ENCODE results near the gene STEAP3.
A peak's percentile ranks its signal among the peaks of the same experiment; 100 is the strongest.

Gene STEAP3

GRCh38 chr2:119198240-119198840, 25.3 kb upstream of the STEAP3 start:
- DNase-seq (ENCODE audit: low read depth) = peak; percentile 61

GRCh38 chr2:119201815-119202214, 21.8 kb upstream of the STEAP3 start:
- no peak for DNase-seq (ENCODE audit: low read depth)

GRCh38 chr2:119202610-119203310, 20.9 kb upstream of the STEAP3 start:
- DNase-seq (ENCODE audit: low read depth) = no peak

GRCh38 chr2:119204525-119204924, 19.1 kb upstream of the STEAP3 start:
- DNase-seq (ENCODE audit: low read depth) = no peak

- no peak for DNase-seq (ENCODE audit: low read depth)
Observed at GRCh38 chr2:119205001-119205706, 18.5 kb upstream of the STEAP3 start.

GRCh38 chr2:119206201-119206600, 17.4 kb upstream of the STEAP3 start:
- no peak for DNase-seq (ENCODE audit: low read depth)

- no peak for DNase-seq (ENCODE audit: low read depth)
Observed at GRCh38 chr2:119207447-119207846, 16.2 kb upstream of the STEAP3 start.

- no peak for DNase-seq (ENCODE audit: low read depth)
Observed at GRCh38 chr2:119208791-119209203, 14.8 kb upstream of the STEAP3 start.

GRCh38 chr2:119212139-119212800, 11.4 kb upstream of the STEAP3 start:
- DNase-seq (ENCODE audit: low read depth) = no peak

GRCh38 chr2:119214453-119215037, 9.1 kb upstream of the STEAP3 start:
- DNase-seq (ENCODE audit: low read depth) = no peak

GRCh38 chr2:119216994-119217393, 6.6 kb upstream of the STEAP3 start:
- no peak for DNase-seq (ENCODE audit: low read depth)

GRCh38 chr2:119218478-119219064, 5.1 kb upstream of the STEAP3 start:
- peak; percentile 80 for DNase-seq (ENCODE audit: low read depth)

- peak; percentile 45 for DNase-seq (ENCODE audit: low read depth)
Observed at GRCh38 chr2:119219873-119220272, 3.8 kb upstream of the STEAP3 start.

- DNase-seq (ENCODE audit: low read depth) = no peak
Observed at GRCh38 chr2:119220720-119221301, 2.8 kb upstream of the STEAP3 start.

GRCh38 chr2:119221609-119222008, 2.0 kb upstream of the STEAP3 start:
- no peak for DNase-seq (ENCODE audit: low read depth)

GRCh38 chr2:119222213-119222612, 1.4 kb upstream of the STEAP3 start:
- no peak for DNase-seq (ENCODE audit: low read depth)

- no peak for DNase-seq (ENCODE audit: low read depth)
Observed at GRCh38 chr2:119222863-119223520, 642 bp upstream of the STEAP3 start.

- no peak for DNase-seq (ENCODE audit: low read depth)
Observed at GRCh38 chr2:119224391-119225104, 914 bp downstream of the STEAP3 start.

- no peak for DNase-seq (ENCODE audit: low read depth)
Observed at GRCh38 chr2:119225105-119225865, 1.7 kb downstream of the STEAP3 start.

- DNase-seq (ENCODE audit: low read depth) = no peak
Observed at GRCh38 chr2:119225926-119226325, 2.3 kb downstream of the STEAP3 start.

Measured in EH (cell line).